ENCODE results near the gene GPBAR1. TPM values are rescaled to one million over a fixed set of nuclear protein-coding genes. Genes with fewer than 3 reads are reported as not detected.

GPBAR1 gene
- total and polyA plus RNA-seq, 2 donors (not counting 1 experiment from before 2014, with no cell fraction given), result 0.66 to 0.81 TPM

- ChIA-PET POLR2A (no interaction called here), CTCF (interaction anchor here (3.8 kb wide), 1 partner anchor 11 kb away, joined by 15 read pairs; no protein-coding TSS in a partner anchor)
- no peak overlapping the region for H2AFZ ChIP-seq (ENCODE audit: insufficient read depth, low read depth, low read length, poor library complexity, severe bottlenecking)
- no peak for DNase-seq
- intact Hi-C loops (cut with micrococcal nuclease), result no loop called here
- Mint-ChIP-seq H3K4me3 (no peak overlapping the region), H3K27ac (no peak overlapping the region), H3K4me1 (no peaks in the 10 kb centered on the region), H3K9me3 (ENCODE audit: insufficient read depth) (no peaks in the 10 kb centered on the region), H3K27me3 (no peaks in the 10 kb centered on the region)
- WGBS (ENCODE audit: insufficient coverage), result 94% methylated on average over 3 of the region's 5 CpGs
- peaks cover 5 to 97% of the 10 kb centered on the region in 2 experiments for H3K36me3 ChIP-seq (replicated peaks in 1 of 2; ENCODE audit: control extremely low read depth in 1 of 2, control insufficient read depth in 1 of 2, extremely low read depth in 1 of 2, insufficient read depth in 2 of 2, low read length in 1 of 2)
- H4K20me1 ChIP-seq (ENCODE audit: control insufficient read depth, insufficient read depth, low read length, poor library complexity, severe bottlenecking), result peaks cover 85% of the 10 kb centered on the region
- no peaks in the 10 kb centered on the region for H3K9me3 ChIP-seq (ENCODE audit: control extremely low read depth in 1 of 3, control insufficient read depth in 2 of 3, insufficient read depth in 1 of 3, low read length in 2 of 3)
- H3K4me3 ChIP-seq (ENCODE audit: control extremely low read depth in 1 of 5, extremely low read depth in 1 of 5, insufficient read depth in 1 of 5, low read depth in 2 of 5, low read length in 4 of 5), result no peak overlapping the region
- H3K4me1 ChIP-seq (ENCODE audit: control insufficient read depth in 2 of 2, insufficient read depth in 2 of 2, low read length in 2 of 2), result no peaks in the 10 kb centered on the region
- no peak for ATAC-seq (ENCODE audit: low read depth)
- peaks cover 48% of the 10 kb centered on the region for H3K79me2 ChIP-seq (ENCODE audit: control insufficient read depth, insufficient read depth, low read length)
- no peak overlapping the region for H3K9ac ChIP-seq (ENCODE audit: low read length)
- H3K27ac ChIP-seq (ENCODE audit: low read length in 2 of 2), result no peak overlapping the region
- H3K27me3 ChIP-seq (replicated peaks in 1 of 4; ENCODE audit: control extremely low read depth in 1 of 4, control insufficient read depth in 3 of 4, insufficient read depth in 4 of 4, low read length in 3 of 4), result no peaks in the 10 kb centered on the region
- no peak for TF ChIP-seq EZH2 (IDR thresholded peaks at IDR 0.05; ENCODE audit: borderline replicate concordance, insufficient read depth, low read depth, low read length, poor library complexity, severe bottlenecking)
- TF ChIP-seq CTCF (IDR thresholded peaks at IDR 0.05), result no peak
- H3K4me2 ChIP-seq (replicated peaks; ENCODE audit: low read depth, low read length, poor library complexity, severe bottlenecking), result no peak overlapping the region
Observed at GRCh38 chr2:218245214-218245613, 15.6 kb upstream of the GPBAR1 start.

GRCh38 chr2:218249691-218250090 lies 11.1 kb upstream of the GPBAR1 start:
- peak overlapping the region in 1 of 2 donors; percentile 13 for H3K27ac ChIP-seq (ENCODE audit: low read length in 2 of 2)
- POLR2A ChIA-PET, result no interaction called here
- H4K20me1 ChIP-seq (ENCODE audit: control insufficient read depth, insufficient read depth, low read length, poor library complexity, severe bottlenecking), result peaks cover 82% of the 10 kb centered on the region

More at GRCh38 chr2:218249691-218250090, 11.1 kb upstream of the GPBAR1 start:
- TF ChIP-seq EZH2 (IDR thresholded peaks at IDR 0.05; ENCODE audit: borderline replicate concordance, insufficient read depth, low read depth, low read length, poor library complexity, severe bottlenecking) (no peak), CTCF (IDR thresholded peaks at IDR 0.05) (no peak)
- Mint-ChIP-seq H3K27me3 (no peaks in the 10 kb centered on the region), H3K27ac (peak overlapping the region; percentile 21), H3K4me1 (no peaks in the 10 kb centered on the region), H3K9me3 (ENCODE audit: insufficient read depth) (no peaks in the 10 kb centered on the region), H3K4me3 (no peak overlapping the region)
- ATAC-seq (ENCODE audit: low read depth) (no peak), DNase-seq (no peak)
- intact Hi-C loops (cut with micrococcal nuclease), result no loop called here
- Histone ChIP-seq H3K9me3 (ENCODE audit: control extremely low read depth in 1 of 3, control insufficient read depth in 2 of 3, insufficient read depth in 1 of 3, low read length in 2 of 3) (no peaks in the 10 kb centered on the region), H3K36me3 (replicated peaks in 1 of 2; ENCODE audit: control extremely low read depth in 1 of 2, control insufficient read depth in 1 of 2, extremely low read depth in 1 of 2, insufficient read depth in 2 of 2, low read length in 1 of 2) (peaks cover 12 to 96% of the 10 kb centered on the region in 2 experiments), H3K79me2 (ENCODE audit: control insufficient read depth, insufficient read depth, low read length) (peaks cover 17% of the 10 kb centered on the region), H3K4me3 (ENCODE audit: control extremely low read depth in 1 of 5, extremely low read depth in 1 of 5, insufficient read depth in 1 of 5, low read depth in 2 of 5, low read length in 4 of 5) (no peak overlapping the region), H3K4me2 (replicated peaks; ENCODE audit: low read depth, low read length, poor library complexity, severe bottlenecking) (no peak overlapping the region), H2AFZ (ENCODE audit: insufficient read depth, low read depth, low read length, poor library complexity, severe bottlenecking) (no peak overlapping the region), H3K27me3 (replicated peaks in 1 of 4; ENCODE audit: control extremely low read depth in 1 of 4, control insufficient read depth in 3 of 4, insufficient read depth in 4 of 4, low read length in 3 of 4) (no peaks in the 10 kb centered on the region), H3K9ac (ENCODE audit: low read length) (no peak overlapping the region), H3K4me1 (ENCODE audit: control insufficient read depth in 2 of 2, insufficient read depth in 2 of 2, low read length in 2 of 2) (no peaks in the 10 kb centered on the region)
- 92% methylated on average over 13 of the region's 13 CpGs for WGBS (ENCODE audit: insufficient coverage)
- CTCF ChIA-PET, result no interaction called here
